ENCODE data around the gene GM2A. TPM values are rescaled to one million over a fixed set of nuclear protein-coding genes. Genes with fewer than 3 reads are reported as not detected.
A peak's percentile ranks its signal among the peaks of the same experiment; 100 is the strongest.

Gene GM2A
- total RNA-seq, 1 experiment from 2014 or later = 27.6 TPM

- DNase-seq = peak in 1 of 2 experiments; percentile 31
- Histone ChIP-seq H3K36me3 (ENCODE audit: control insufficient read depth, insufficient read depth, low read length) (no peaks in the 10 kb centered on the region), H3K9me3 (no peaks in the 10 kb centered on the region), H3K4me1 (peaks cover 21% of the 10 kb centered on the region), H3K27me3 (replicated peaks; ENCODE audit: control insufficient read depth, insufficient read depth, low read length) (no peaks in the 10 kb centered on the region), H3K4me3 (ENCODE audit: low read depth, low read length) (no peak overlapping the region)
- H3K36me3 Mint-ChIP-seq (ENCODE audit: insufficient read depth, unreplicated experiment) = no peaks in the 10 kb centered on the region
- no peak overlapping the region for H3K4me3 Mint-ChIP-seq (ENCODE audit: unreplicated experiment)
- no peaks in the 10 kb centered on the region for H3K9me3 Mint-ChIP-seq (ENCODE audit: unreplicated experiment)
- no peak for TF ChIP-seq CTCF (IDR thresholded peaks at IDR 0.05; ENCODE audit: insufficient read depth in 1 of 2, low read depth in 1 of 2, low read length in 1 of 2, severe bottlenecking in 1 of 2, unreplicated experiment in 1 of 2)
- intact Hi-C loops (cut with micrococcal nuclease; ENCODE audit: unreplicated experiment) = no loop called here
- peaks cover 12% of the 10 kb centered on the region for H3K4me1 Mint-ChIP-seq (ENCODE audit: low read depth, unreplicated experiment)
- ChIA-PET CTCF (interaction anchor here (1.0 to 1.8 kb wide), 2 partner anchors 9 to 50 kb away, joined by 3 to 7 read pairs; partner anchors contain the start of gene CCDC69), POLR2A (interaction anchor here (0.6 to 1.0 kb wide), 3 partner anchors 30 to 735 kb away, joined by 3 to 4 read pairs (median 3); partner anchors contain the start of gene GM2A)
- H3K27ac Mint-ChIP-seq (ENCODE audit: unreplicated experiment) = peak overlapping the region; percentile 39
- H3K27me3 Mint-ChIP-seq (ENCODE audit: insufficient read depth, unreplicated experiment) = no peaks in the 10 kb centered on the region
- no TSS peak for BruUV-seq (replicated peaks)
These were observed 38.1 kb upstream of the GM2A start for GRCh38 chr5:151214614-151215545.

GRCh38 chr5:151215546-151215880 is 37.5 kb upstream of the GM2A start:
- Histone ChIP-seq H3K27me3 (replicated peaks; ENCODE audit: control insufficient read depth, insufficient read depth, low read length) (no peaks in the 10 kb centered on the region), H3K9me3 (no peaks in the 10 kb centered on the region), H3K4me1 (peaks cover 21% of the 10 kb centered on the region), H3K4me3 (ENCODE audit: low read depth, low read length) (no peak overlapping the region), H3K36me3 (ENCODE audit: control insufficient read depth, insufficient read depth, low read length) (no peaks in the 10 kb centered on the region)
- intact Hi-C loops (cut with micrococcal nuclease; ENCODE audit: unreplicated experiment) = no loop called here
- DNase-seq = no peak
- Mint-ChIP-seq H3K4me3 (ENCODE audit: unreplicated experiment) (no peak overlapping the region), H3K4me1 (ENCODE audit: low read depth, unreplicated experiment) (peaks cover 12% of the 10 kb centered on the region), H3K27me3 (ENCODE audit: insufficient read depth, unreplicated experiment) (no peaks in the 10 kb centered on the region), H3K9me3 (ENCODE audit: unreplicated experiment) (no peaks in the 10 kb centered on the region), H3K27ac (ENCODE audit: unreplicated experiment) (peak overlapping the region; percentile 39), H3K36me3 (ENCODE audit: insufficient read depth, unreplicated experiment) (no peaks in the 10 kb centered on the region)
- BruUV-seq (replicated peaks) = no TSS peak
- TF ChIP-seq CTCF (IDR thresholded peaks at IDR 0.05; ENCODE audit: insufficient read depth in 1 of 2, low read depth in 1 of 2, low read length in 1 of 2, severe bottlenecking in 1 of 2, unreplicated experiment in 1 of 2) = no peak
- POLR2A ChIA-PET = interaction anchor here (0.6 to 1.0 kb wide), 4 partner anchors 31 to 736 kb away, joined by 3 to 5 read pairs (median 4); partner anchors contain the start of gene GM2A
- CTCF ChIA-PET = no interaction called here

GRCh38 chr5:151216781-151217180 is 36.2 kb upstream of the GM2A start:
- no peak overlapping the region for H3K4me3 Mint-ChIP-seq (ENCODE audit: unreplicated experiment)
- CTCF ChIA-PET = no interaction called here
- no TSS peak for BruUV-seq (replicated peaks)

More at GRCh38 chr5:151216781-151217180, 36.2 kb upstream of the GM2A start:
- POLR2A ChIA-PET = no interaction called here
- no peaks in the 10 kb centered on the region for H3K9me3 ChIP-seq
- Mint-ChIP-seq H3K27me3 (ENCODE audit: insufficient read depth, unreplicated experiment) (no peaks in the 10 kb centered on the region), H3K36me3 (ENCODE audit: insufficient read depth, unreplicated experiment) (no peaks in the 10 kb centered on the region), H3K9me3 (ENCODE audit: unreplicated experiment) (no peaks in the 10 kb centered on the region), H3K27ac (ENCODE audit: unreplicated experiment) (no peak overlapping the region), H3K4me1 (ENCODE audit: low read depth, unreplicated experiment) (peaks cover 12% of the 10 kb centered on the region)
- TF ChIP-seq CTCF (IDR thresholded peaks at IDR 0.05; ENCODE audit: insufficient read depth in 1 of 2, low read depth in 1 of 2, low read length in 1 of 2, severe bottlenecking in 1 of 2, unreplicated experiment in 1 of 2) = no peak
- peaks cover 21% of the 10 kb centered on the region for H3K4me1 ChIP-seq
- no peak for DNase-seq
- no peaks in the 10 kb centered on the region for H3K27me3 ChIP-seq (replicated peaks; ENCODE audit: control insufficient read depth, insufficient read depth, low read length)
- intact Hi-C loops (cut with micrococcal nuclease; ENCODE audit: unreplicated experiment) = no loop called here
- H3K4me3 ChIP-seq (ENCODE audit: low read depth, low read length) = no peak overlapping the region
- no peaks in the 10 kb centered on the region for H3K36me3 ChIP-seq (ENCODE audit: control insufficient read depth, insufficient read depth, low read length)
